Measurements from ENCODE around the gene CHCHD6.

DNA sequence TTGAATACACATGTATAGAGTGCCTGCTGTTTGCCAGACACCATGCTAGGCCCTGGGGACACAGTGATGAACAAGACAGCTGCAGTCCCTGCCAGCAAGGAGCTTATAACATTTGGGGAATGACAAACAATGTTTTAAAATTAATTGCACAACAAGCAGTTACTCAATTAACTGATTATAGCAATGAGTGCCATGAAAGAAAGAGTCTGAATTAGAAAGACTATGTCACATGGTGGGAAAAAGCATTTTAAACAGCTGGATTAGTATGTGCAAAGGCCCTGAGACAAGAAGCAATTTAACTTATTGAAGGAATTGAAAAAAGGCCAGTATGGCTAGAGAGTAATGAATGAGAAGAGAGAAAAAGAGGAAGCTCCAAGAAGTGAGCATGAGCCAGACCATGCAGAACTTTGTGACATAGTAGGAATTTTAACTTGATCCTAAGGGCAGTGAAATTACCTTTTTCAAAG lies 214.3 kb downstream of the CHCHD6 start:
- no peak for TF ChIP-seq CTCF (IDR thresholded peaks at IDR 0.05)
- no peak for TF ChIP-seq POLR2A (IDR thresholded peaks at IDR 0.05)
